HG02884 (cell line): ENCODE measurements around the gene SLC12A1.

Experiments used
- ATAC-seq: cut with Tn5 transposase; IDR thresholded peaks from one replicate; pipeline ENCODE4 v1.9.1; 2021; ENCODE audit warnings: mild to moderate bottlenecking, moderate library complexity; ENCODE audit not compliant: unreplicated experiment

SLC12A1 gene

DNA sequence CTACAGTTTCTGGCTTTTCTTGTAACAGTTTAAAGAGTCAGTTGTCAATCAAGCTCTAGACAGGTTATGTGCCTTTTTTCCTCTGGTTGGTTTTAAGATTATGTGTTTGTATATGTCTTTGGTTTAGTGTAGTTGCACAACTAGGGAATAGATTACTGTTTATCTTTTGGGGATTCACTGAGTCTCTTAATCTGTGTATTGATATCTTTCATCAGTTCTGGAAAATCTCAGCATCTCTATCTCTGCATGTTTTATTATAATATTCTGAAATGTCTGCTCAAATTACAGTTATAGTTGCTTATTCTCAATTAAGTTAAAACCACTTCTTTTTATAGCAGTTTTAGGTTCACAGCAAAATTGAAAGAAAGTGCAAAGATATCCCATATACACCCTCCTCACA lies 139.4 kb downstream of the SLC12A1 start:
- ATAC-seq = no peak

DNA sequence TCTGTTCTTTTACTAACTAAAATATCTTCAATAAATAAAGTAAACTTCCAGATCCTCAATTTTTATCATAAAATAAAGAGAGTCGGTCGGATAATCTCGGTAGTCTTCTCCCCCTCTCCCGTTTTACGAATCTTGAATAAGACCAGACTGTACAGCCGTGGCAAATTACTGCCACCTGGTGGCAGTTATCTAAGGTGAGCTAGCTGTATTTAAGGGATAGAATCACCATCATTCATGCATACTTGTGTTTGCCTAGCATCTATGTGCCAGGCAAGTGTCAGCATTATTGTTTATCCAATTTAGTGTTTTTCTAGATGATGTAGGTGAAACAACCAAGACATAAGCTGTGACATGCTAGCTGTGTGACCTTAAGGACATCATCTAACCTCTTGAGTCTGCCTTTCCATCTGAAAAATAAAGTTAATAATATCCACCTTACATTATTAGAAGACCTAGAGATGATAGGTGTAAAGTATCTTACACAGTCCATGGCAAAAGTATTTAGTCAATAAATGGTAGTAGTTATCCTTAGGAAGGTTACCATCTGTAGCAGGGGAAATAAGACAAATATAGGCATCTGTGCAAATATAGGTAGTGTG lies 146.5 kb downstream of the SLC12A1 start:
- peak; percentile 68 for ATAC-seq
